ENCODE data around the gene SLC39A13. TPM values are rescaled to one million over a fixed set of nuclear protein-coding genes. Genes with fewer than 3 reads are reported as not detected.
A peak's percentile ranks its signal among the peaks of the same experiment; 100 is the strongest.

The SLC39A13 gene
- total RNA-seq = 113 to 124 TPM (median 120 TPM) in 3 replicates
- long read RNA-seq, partial matches to known transcripts = 123 of 516 reads
- long read RNA-seq, other reads (novel, unspliced or antisense) = 384 of 516 reads

DNA sequence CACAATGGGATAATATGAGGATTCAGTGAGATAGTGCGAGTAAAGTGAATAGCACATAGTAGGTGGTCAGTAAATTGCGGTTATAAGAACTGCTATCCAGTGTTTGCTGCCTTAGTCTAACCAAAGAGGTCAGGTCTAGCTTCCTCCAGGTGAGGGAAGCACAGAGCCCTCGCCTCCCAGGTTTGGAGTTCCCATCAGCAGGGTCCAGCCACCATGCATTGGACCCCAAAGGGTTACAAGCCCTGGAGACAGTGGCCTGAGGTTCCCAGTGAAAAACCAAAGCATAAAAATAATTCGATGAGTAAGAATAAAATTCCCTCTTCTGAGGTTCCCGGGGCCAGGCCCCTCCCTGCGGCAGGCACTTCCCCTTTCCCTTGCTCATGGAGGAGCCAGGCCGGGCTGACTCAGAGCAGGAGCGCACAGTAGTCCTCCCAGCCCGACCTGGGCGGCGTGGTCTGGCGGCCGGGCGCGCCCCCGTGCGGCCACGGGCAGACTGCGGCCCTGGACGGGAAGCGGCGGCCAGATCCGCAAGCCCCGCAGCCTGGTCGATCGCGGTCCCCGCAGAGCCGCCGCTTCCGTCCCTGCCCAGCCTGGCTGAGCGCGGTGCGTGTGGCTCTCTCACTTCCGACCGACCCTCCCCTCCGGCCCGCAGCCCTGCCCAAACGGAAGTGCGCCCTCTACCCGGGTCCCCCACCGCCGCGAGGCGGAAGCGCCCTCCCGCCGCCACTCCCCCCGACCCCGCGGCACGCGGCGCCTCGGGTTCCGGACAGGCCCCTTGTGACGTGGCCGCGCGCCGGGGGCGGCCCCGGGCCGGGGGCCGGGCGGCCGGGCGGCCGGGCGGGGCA is at the start of gene SLC39A13:
TSS of gene SLC39A13 (plus strand) at position 845 of the 845 bp plus-strand sequence. CDS start 1,505 bp downstream, outside the sequence.
- TF ChIP-seq, protein P1, sequence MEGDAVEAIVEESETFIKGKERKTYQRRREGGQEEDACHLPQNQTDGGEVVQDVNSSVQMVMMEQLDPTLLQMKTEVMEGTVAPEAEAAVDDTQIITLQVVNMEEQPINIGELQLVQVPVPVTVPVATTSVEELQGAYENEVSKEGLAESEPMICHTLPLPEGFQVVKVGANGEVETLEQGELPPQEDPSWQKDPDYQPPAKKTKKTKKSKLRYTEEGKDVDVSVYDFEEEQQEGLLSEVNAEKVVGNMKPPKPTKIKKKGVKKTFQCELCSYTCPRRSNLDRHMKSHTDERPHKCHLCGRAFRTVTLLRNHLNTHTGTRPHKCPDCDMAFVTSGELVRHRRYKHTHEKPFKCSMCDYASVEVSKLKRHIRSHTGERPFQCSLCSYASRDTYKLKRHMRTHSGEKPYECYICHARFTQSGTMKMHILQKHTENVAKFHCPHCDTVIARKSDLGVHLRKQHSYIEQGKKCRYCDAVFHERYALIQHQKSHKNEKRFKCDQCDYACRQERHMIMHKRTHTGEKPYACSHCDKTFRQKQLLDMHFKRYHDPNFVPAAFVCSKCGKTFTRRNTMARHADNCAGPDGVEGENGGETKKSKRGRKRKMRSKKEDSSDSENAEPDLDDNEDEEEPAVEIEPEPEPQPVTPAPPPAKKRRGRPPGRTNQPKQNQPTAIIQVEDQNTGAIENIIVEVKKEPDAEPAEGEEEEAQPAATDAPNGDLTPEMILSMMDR (IDR thresholded peaks at IDR 0.05) = peak; percentile 94
- peak within 1 kb of the TSS; percentile 99 for H3K27ac Mint-ChIP-seq (ENCODE audit: unreplicated experiment)
- H3K36me3 Mint-ChIP-seq (ENCODE audit: low read depth) = no peaks in the 10 kb centered on the region
- no peaks in the 10 kb centered on the region for H3K9me3 Mint-ChIP-seq (ENCODE audit: low read depth)
- no peaks in the 10 kb centered on the region for H3K27me3 Mint-ChIP-seq (ENCODE audit: low read depth)
- peaks cover 26% of the 10 kb centered on the region for H3K4me1 Mint-ChIP-seq (ENCODE audit: low read depth)
- DNase-seq (ENCODE audit: low spot score) = peak; percentile 98
- H3K4me3 Mint-ChIP-seq (ENCODE audit: unreplicated experiment) = peak within 1 kb of the TSS; percentile 98

DNA sequence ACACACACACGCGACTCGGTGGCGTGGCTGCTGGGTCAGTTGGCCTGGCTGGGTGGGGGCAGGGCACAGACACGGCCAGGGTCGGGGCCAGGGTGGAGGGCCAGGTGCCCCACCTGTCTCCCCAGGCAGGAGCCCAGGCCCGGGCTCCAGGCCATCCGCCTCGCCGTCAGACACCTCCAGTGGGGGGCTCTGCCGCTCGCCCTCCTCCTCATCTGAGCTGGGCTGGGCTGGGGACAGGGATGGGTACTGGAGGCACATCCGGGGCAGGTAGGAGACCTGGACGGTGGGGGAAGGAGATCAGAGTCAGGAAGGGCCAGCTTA is 49.7 kb upstream of the SLC39A13 start:
- Mint-ChIP-seq H3K4me3 (ENCODE audit: unreplicated experiment) (no peak overlapping the region), H3K27me3 (ENCODE audit: low read depth) (no peaks in the 10 kb centered on the region), H3K9me3 (ENCODE audit: low read depth) (no peaks in the 10 kb centered on the region), H3K27ac (ENCODE audit: unreplicated experiment) (no peak overlapping the region), H3K36me3 (ENCODE audit: low read depth) (no peaks in the 10 kb centered on the region), H3K4me1 (ENCODE audit: low read depth) (peaks cover 6% of the 10 kb centered on the region)
- TF ChIP-seq, protein P1 (IDR thresholded peaks at IDR 0.05) = no peak
- no peak for DNase-seq (ENCODE audit: low spot score)

DNA sequence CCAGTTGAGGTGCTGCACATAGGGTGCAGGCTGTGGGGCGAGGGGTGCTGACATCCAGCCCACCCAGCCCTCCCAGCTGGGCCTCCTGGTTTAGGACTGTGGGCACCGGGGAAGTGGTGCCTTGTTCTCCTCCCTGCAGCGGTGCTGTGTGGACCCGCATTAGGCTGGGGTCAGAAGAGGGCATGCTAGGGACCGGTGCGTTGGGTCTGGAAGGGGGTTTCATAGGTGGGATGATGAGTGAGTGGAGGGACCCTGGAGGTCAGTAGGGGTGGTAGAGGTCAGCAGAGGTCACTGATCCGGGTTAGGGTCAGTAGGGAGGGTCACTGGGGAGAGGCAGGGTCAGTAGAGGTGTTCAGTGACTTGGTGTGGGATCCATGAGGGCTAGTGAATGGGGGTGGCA is 49.2 kb upstream of the SLC39A13 start:
- no peaks in the 10 kb centered on the region for H3K9me3 Mint-ChIP-seq (ENCODE audit: low read depth)
- TF ChIP-seq, protein P1 (IDR thresholded peaks at IDR 0.05) = no peak
- no peak overlapping the region for H3K27ac Mint-ChIP-seq (ENCODE audit: unreplicated experiment)
- H3K4me3 Mint-ChIP-seq (ENCODE audit: unreplicated experiment) = no peak overlapping the region
- no peaks in the 10 kb centered on the region for H3K36me3 Mint-ChIP-seq (ENCODE audit: low read depth)
- peaks cover 6% of the 10 kb centered on the region for H3K4me1 Mint-ChIP-seq (ENCODE audit: low read depth)
- no peak for DNase-seq (ENCODE audit: low spot score)
- H3K27me3 Mint-ChIP-seq (ENCODE audit: low read depth) = no peaks in the 10 kb centered on the region

DNA sequence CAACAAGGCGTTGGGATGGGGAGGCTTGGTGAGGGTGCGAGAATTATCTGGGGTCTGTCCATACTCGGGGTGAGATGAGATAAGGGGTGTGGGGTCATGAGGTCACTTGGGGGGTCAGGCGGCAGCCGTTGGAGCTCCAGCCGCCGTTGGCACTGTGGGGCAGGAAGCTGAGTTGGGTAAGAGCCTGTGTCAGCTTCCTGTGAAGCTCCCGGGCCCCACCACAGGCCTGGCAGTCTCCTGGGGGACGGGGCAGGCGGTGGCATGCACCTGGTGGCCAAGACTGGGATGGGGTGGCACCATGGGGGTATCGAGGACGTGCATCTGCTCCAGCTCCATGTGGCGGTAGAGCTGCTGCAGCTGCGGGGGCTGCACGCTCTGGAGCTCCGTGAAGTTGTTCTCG is 48.8 kb upstream of the SLC39A13 start:
- Mint-ChIP-seq H3K4me3 (ENCODE audit: unreplicated experiment) (no peak overlapping the region), H3K36me3 (ENCODE audit: low read depth) (no peaks in the 10 kb centered on the region), H3K27me3 (ENCODE audit: low read depth) (no peaks in the 10 kb centered on the region), H3K9me3 (ENCODE audit: low read depth) (no peaks in the 10 kb centered on the region), H3K27ac (ENCODE audit: unreplicated experiment) (no peak overlapping the region), H3K4me1 (ENCODE audit: low read depth) (peaks cover 5% of the 10 kb centered on the region)
- no peak for DNase-seq (ENCODE audit: low spot score)
- TF ChIP-seq, protein P1 (IDR thresholded peaks at IDR 0.05) = no peak

DNA sequence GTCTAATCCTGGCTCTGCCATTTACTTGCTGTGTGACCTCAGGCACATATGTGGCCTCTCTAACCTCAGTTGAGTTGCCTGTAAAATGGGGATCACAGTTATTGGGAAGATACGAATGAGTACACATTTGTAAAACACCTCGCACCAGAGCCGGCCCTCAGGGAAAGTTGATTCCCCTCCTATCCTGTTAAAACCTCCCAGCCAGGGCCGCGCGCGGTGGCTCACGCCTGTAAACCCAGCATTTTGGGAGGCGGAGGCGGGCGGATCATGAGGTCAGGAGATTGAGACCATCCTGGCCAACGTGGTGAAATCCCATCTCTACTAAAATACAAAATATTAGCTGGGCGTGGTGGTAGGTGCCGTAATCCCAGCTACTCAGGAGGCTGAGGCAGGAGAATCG is 48.0 kb upstream of the SLC39A13 start:
- H3K4me1 Mint-ChIP-seq (ENCODE audit: low read depth) = no peaks in the 10 kb centered on the region
- H3K4me3 Mint-ChIP-seq (ENCODE audit: unreplicated experiment) = no peak overlapping the region
- no peaks in the 10 kb centered on the region for H3K36me3 Mint-ChIP-seq (ENCODE audit: low read depth)
- H3K27ac Mint-ChIP-seq (ENCODE audit: unreplicated experiment) = no peak overlapping the region
- no peak for DNase-seq (ENCODE audit: low spot score)
- H3K9me3 Mint-ChIP-seq (ENCODE audit: low read depth) = no peaks in the 10 kb centered on the region
- TF ChIP-seq, protein P1 (IDR thresholded peaks at IDR 0.05) = no peak
- H3K27me3 Mint-ChIP-seq (ENCODE audit: low read depth) = no peaks in the 10 kb centered on the region
